Globus pallidus (tissue), 1 donor: Measurements from ENCODE around the gene SLC25A20.
"Not testable (repeated sequence)": the region's sequence is repeated elsewhere in the genome, so short reads cannot be mapped to it uniquely, and the experiment has no call there.

Source experiments
- DNase-seq: peaks from one replicate; pipeline ENCODE4 v3.0.0-alpha.2; 2015; ENCODE audit warnings: low spot score

The SLC25A20 gene

DNA sequence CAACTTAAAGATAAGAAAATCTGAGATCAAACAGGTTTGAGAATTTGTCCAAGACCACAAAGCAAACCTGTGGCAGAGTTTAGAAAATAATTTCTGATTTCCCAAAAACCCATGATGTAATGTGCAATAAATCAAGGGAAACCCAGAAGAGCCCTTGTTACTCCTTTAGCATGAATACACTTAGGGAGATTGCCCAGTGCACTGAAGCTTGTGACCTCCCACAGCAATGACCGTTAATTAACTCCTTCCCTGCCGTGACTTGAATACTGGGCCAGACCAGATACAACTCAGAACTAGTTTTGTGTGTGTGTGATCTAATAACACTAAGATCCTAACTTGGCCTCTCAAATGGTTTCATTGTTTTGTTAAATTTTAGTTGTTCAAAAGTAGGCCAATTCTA lies 53.5 kb downstream of the SLC25A20 start:
- no peak for DNase-seq

DNA sequence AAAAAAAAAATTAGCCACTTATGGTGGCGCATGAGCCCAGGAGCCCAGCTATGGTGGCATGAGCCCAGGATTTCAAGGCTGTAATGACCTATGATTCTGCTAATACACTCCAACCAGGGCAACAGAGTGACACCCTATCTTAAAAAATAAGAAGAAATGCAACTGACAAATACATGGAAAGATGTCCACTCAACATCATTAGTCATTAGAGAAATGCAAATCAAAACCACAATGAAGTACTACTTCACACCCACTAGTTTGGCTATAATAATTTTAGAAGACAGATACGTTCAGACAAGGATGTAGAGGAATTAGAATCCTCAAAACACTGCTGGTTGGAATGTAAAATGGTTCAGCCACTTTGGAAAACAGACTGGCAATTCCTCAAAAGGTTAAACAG lies 61.5 kb downstream of the SLC25A20 start:
- DNase-seq: no peak

DNA sequence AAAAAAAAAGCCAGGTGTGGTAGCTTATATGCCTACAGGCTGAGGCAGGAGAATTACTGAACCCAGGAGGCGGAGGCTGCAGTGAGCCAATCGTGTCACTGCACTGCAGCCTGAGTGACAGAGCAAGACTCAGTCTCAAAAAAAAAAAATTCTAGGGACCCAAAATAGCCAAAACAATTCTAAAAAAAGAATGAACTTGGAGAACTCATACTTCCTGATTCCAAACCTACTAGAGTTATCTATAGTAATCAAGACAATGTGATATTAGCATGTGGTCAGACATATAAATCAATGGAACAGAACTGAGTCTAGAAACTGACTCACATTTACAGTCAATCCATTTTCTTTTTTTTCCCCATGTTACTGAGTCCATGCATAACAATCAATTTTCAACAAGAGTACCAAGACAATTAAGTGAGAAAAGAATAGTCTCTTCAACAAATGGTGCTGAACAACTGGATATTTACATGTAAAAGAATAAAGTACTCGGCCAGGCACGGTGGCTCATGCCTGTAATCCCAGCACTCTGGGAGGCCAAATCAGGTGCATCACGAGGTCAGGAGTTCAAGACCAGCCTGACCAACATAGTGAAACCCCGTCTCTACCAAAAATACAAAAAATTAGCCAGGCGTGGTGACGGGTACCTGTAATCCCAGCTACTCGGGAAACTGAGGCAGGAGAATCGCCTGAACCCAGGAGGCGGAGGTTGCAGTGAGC lies 62.9 kb downstream of the SLC25A20 start:
- DNase-seq: no peak

DNA sequence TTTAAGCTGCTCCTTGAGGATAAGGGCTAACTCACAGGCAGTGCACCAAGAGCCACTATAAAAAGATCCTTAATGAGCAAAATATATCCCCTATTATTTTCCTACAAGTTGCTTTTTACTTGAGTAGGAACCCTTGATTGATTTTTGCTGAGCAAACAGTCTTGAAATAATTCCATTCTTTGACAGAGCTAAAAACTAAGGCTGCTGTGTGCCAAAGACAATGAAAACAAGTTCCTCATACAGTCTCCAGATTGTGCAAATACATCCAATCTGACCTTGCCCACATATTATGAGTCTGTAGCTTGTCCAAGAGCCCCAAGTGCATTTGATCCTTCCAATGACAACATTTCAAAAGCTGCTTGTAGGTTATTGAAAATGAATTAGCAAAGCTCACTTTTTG lies 66.0 kb downstream of the SLC25A20 start:
- DNase-seq: no peak

DNA sequence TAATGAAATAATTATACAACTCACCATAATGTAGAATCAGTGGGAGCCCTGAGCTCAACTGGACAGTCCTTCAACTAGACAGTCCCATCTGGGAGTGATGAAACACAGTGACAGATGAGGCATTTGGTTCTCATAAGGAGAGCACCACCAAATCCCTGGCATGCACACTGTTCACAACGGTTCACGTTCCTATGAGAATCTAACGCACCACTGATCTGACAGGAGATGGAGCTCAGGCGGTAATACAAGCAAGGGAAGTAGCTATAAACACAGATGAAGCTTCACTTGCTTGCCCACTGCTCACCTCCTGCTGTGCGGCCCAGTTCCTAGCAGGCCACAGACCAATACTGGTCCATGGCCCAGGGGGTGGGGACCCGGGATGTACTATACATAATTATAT lies 68.0 kb downstream of the SLC25A20 start:
- DNase-seq: no peak

DNA sequence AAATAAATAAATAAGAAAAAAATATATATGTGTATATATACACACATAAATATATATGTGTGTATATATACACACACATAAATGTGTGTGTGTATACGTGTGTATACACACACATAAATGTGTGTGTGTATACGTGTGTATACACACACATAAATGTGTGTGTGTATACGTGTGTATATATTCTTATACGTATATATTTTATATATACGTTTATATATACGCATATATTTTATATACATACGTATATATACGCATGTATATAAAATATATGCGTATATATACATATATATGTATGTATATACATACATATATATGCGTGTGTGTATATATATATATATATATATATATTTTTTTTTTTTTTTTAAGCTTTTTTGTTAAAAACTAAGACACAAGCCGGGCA lies 69.2 kb downstream of the SLC25A20 start:
- DNase-seq: not testable (repeated sequence)

DNA sequence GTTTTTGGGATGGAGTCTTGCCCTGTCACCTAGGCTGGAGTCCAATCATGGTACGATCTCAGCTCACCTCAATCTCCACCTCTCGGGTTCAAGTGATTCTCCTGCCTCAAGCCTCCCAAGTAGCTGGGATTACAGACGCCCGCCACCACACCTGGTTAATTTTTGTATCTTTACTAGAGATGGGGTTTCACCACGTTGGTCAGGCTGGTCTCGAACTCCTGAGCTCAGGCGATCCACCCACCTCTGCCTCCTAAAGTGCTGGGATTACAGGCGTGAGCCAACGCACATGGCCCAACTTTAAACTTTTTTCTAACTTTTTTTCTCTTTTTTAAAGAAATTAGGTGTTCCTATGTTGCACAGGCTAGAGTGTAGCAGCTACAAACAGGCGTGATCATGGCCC lies 70.8 kb downstream of the SLC25A20 start:
- DNase-seq: not testable (repeated sequence)

DNA sequence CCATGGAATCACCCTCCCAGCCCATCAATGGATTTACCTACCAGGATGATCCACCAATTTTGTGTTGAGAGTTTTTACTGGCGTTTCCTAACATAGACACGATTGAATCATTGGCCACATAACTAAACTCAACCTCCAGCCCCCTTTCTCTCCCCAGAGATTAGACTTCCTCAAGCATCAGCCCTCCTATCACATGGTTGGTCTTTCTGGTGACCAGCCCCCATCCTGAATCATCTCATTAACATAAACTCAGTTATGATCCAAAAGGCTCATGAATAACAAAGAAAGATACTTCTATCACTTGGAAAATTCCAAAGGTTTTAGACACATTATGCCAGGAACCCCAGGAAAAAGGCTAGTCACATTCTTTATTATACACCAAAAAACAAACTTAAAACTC lies 72.2 kb downstream of the SLC25A20 start:
- DNase-seq: no peak

DNA sequence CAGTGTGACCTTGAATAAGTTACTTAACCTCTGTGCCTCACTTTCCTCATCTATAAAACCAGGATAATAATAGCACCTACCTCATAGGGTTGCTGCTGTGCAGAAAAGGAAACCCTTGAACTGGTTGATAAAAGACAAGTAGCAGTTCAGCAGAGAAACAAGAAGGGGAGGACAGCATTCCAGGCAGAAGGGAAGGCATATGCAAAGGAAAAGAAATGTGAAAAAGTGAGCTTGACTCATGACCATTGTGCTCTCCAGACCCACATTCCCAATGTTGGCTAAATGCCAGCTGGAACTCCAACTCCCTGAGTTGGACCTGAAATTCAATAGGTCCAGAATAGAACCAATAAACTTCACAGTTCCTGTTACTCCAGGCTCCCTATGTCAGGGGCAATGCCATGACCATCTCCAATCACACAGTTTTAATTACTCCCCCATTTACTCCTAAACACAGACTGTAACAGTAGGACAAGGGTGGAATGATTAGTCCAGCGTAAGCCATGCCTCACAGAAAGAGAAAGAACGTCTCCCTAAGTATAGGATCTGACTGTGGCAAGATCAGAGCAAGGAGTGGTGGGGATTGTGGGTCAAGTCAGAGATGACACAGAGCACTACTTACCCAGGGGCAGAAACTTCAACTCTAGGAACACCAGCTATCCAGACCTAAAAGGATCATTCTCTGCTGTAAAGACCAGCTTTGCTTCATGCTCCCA lies 77.9 kb downstream of the SLC25A20 start:
- no peak for DNase-seq

DNA sequence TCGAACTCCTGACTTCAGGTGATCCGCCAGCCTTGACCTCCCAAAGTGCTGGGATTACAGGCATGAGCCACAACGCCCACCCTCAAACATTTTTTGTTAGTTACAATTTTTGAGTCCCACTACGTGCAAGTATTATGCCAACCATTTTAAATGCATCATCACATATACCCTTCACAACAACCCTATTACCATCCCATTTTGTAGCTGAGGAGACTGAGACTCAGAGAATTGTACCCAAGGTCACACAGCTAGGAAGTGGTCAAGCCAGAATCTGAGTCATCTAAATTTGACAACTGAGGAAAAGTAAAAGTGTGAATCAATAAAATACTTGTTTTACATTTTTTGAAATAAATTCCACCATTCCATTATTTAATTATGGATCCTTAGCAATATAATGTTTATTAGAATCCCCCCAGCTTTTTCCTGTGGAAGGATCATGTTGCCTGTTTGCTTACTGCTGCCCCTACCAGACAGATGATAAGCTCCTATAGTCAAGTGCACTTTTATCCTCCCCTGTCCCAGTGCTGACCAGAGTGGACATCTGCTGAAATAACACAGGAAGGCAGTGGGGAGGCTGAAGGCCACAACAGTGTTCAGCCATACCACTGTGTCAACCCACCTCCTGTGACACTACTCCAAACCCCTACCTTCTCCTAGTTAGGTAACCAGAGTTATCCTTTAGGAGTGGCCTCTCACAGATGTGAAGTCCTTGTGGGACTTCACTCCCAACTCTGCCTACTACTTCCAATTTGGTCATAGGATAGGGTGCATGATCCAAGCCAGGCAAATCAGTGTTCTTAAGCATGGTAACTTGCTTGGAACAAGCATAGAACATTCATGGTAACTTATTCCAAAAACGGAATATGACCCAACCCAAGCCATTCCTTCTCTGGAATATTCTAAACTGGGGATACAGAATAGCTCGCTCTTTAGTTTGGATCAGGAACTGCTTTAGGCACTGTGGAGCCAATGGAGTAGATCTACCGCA lies 79.2 kb downstream of the SLC25A20 start:
- no peak for DNase-seq

DNA sequence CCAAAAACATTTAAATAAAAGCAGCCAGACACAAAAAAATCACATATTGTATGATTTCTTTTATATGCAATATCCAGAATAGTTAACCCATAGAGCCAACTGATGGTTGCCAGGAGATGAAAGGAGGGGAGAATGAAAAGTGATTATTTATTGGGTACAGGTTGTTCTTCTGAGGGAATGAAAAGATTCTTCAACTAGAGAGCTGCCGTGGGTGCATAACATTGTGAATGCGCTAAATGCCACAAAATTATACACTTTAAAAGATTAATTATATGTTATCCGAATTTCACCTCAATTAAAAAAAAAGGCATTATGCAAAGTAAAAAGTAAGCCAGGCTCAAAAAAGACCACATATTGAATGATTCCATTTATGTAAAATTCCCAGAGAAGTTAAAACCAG lies 87.2 kb downstream of the SLC25A20 start:
- no peak for DNase-seq
